SK-N-SH (cell line): ENCODE measurements around the gene WDR64.

ENCODE experiments used
- CTCF ChIP-seq: fragments of 200-600 bp; sonication (generic); IDR thresholded peaks from 2 replicates; pipeline ENCODE4 v1.6.1; 2017; ENCODE audit warnings: antibody characterized with exemption, mild to moderate bottlenecking, moderate library complexity
- MEF2A ChIP-seq: IDR thresholded peaks from 2 replicates; pipeline ENCODE4 v1.4.0; 2012; ENCODE audit warnings: low read depth, borderline replicate concordance
- POLR2AphosphoS5 ChIP-seq: IDR thresholded peaks from 2 replicates; pipeline ENCODE4 v1.6.1; 2012; ENCODE audit warnings: low read depth, low read length
- TAF1 ChIP-seq: IDR thresholded peaks from 2 replicates; pipeline ENCODE4 v1.6.1; 2012; ENCODE audit warnings: low read depth, mild to moderate bottlenecking, low read length, moderate library complexity, borderline replicate concordance

GRCh38 chr1:241615043-241615974 is 36.8 kb upstream of the WDR64 start:
- no peak for TF ChIP-seq MEF2A
- no peak for TF ChIP-seq POLR2AphosphoS5
- no peak for TF ChIP-seq TAF1
- TF ChIP-seq CTCF = no peak
